K562 (cell line): ENCODE measurements around the gene PTPRR. TPM values are rescaled to one million over a fixed set of nuclear protein-coding genes. Genes with fewer than 3 reads are reported as not detected.

Experiments
- ATAC-seq: fragments of 200-7000 bp; cut with Tn5 transposase; 3 replicates; pipeline ENCODE4 v1.9.1; 2020; ENCODE audit warnings: moderate library complexity
- BruUV-seq: library from RNA; stranded (reverse); fragments of 400-500 nt; replicated peaks from 2 replicates; lab custom pipeline; 2021; lab: Mats Ljungman, UMichigan
- CTCF ChIA-PET: fragments of 300-600 bp; formaldehyde crosslinking; extraction: SDS; loops from one replicate; lab custom pipeline; 2021; ENCODE audit warnings: low intra/inter-chr PET ratio; lab: Yijun Ruan, JAX
- POLR2A ChIA-PET: fragments of 300-600, 350-650 bp; sonication (Branson Sonifier 250); formaldehyde crosslinking; extraction: SDS; loops from one replicate; lab custom pipeline; 2021; ENCODE audit warnings: antibody characterized with exemption, inconsistent platforms; lab: Yijun Ruan, JAX
- DNase-seq, 4 experiments: peaks; one replicate each; pipeline versions ENCODE4 v3.0.0 to v3.0.0-alpha.2; 2011 to 2018; ENCODE audit warnings: low spot score in 3 of 4, mixed read lengths in 3 of 4; ENCODE audit errors: extremely low read depth in 1 of 4
- FAIRE-seq: peaks from 2 replicates; lab custom pipeline; 2011; peaks lifted over from hg19 to GRCh38; lab: Jason Lieb, UNC
- H2AFZ ChIP-seq: 2 replicates; pipeline ENCODE4 v1.6.0; 2011; ENCODE audit warnings: low read depth, low read length, control low read depth, inconsistent platforms
- H3K27ac ChIP-seq: fragments of 200-600 bp; 3 replicates; pipeline ENCODE4 v1.8.0; 2011; ENCODE audit warnings: low read depth, mild to moderate bottlenecking, control low read depth, inconsistent platforms, low read length, moderate library complexity, mixed read lengths; ENCODE audit errors: extremely low read depth
- H3K27me3 ChIP-seq, 2 experiments: fragments of 300-600 bp in 1 of 2; 2 replicates in 1 of 2; 3 replicates in 1 of 2; pipeline versions ENCODE4 v1.6.0 to v1.8.0; 2011; ENCODE audit warnings: inconsistent platforms in 2 of 2, low read length in 2 of 2, mild to moderate bottlenecking in 1 of 2, mixed read lengths in 1 of 2, moderate library complexity in 1 of 2; ENCODE audit not compliant: control insufficient read depth in 2 of 2, insufficient read depth in 2 of 2
- H3K36me3 ChIP-seq: fragments of 300-600 bp; 3 replicates; pipeline ENCODE4 v1.8.0; 2011; ENCODE audit warnings: mild to moderate bottlenecking, low read length, inconsistent platforms; ENCODE audit not compliant: control insufficient read depth, insufficient read depth
- H3K4me1 ChIP-seq, 2 experiments: fragments of 200-600 bp in 1 of 2; replicated peaks in 1 of 2; 2 replicates in 1 of 2; 3 replicates in 1 of 2; pipeline versions ENCODE4 v1.5.1 to v1.8.0; 2011; ENCODE audit warnings: inconsistent platforms in 2 of 2, low read length in 2 of 2, mild to moderate bottlenecking in 1 of 2, mixed read lengths in 1 of 2, moderate library complexity in 1 of 2; ENCODE audit not compliant: control insufficient read depth in 2 of 2, insufficient read depth in 2 of 2
- H3K4me2 ChIP-seq: 2 replicates; pipeline ENCODE4 v1.6.1; 2011; ENCODE audit warnings: low read length, control low read depth, inconsistent platforms, mixed read lengths; ENCODE audit not compliant: insufficient read depth
- H3K4me3 ChIP-seq: fragments of 200-600 bp; sonication (generic), shearing (Covaris generic); 2 replicates; pipeline ENCODE4 v1.5.1; 2016; ENCODE audit warnings: control low read depth, inconsistent platforms
- H3K79me2 ChIP-seq: fragments of 200-600 bp; 3 replicates; pipeline ENCODE4 v1.8.0; 2011; ENCODE audit warnings: low read length, inconsistent platforms; ENCODE audit not compliant: control insufficient read depth, insufficient read depth
- H3K9ac ChIP-seq, 2 experiments: 2 replicates each; pipeline versions ENCODE4 v1.6.0 to v1.6.1; 2011; ENCODE audit warnings: low read depth in 2 of 2, low read length in 2 of 2, control low read depth in 1 of 2, inconsistent platforms in 1 of 2, mild to moderate bottlenecking in 1 of 2, mixed read lengths in 1 of 2; ENCODE audit not compliant: insufficient read depth in 1 of 2
- H3K9me1 ChIP-seq: one replicate; pipeline ENCODE4 v1.6.0; 2011; ENCODE audit warnings: inconsistent platforms, mild to moderate bottlenecking, low read length, moderate library complexity; ENCODE audit not compliant: control insufficient read depth, insufficient read depth
- H3K9me3 ChIP-seq: replicated peaks from 2 replicates; pipeline ENCODE4 v1.5.1; 2011; ENCODE audit warnings: low read depth, low read length, inconsistent platforms; ENCODE audit not compliant: control insufficient read depth, insufficient read depth
- H4K20me1 ChIP-seq: replicated peaks from 2 replicates; pipeline ENCODE4 v1.6.1; 2011; ENCODE audit warnings: low read length, inconsistent platforms, mixed read lengths; ENCODE audit not compliant: control insufficient read depth, insufficient read depth
- CXXC5 ChIP-seq: fragments of 250-450 bp; sonication (Bioruptor Pico); IDR thresholded peaks from 2 replicates; pipeline ENCODE4 v1.8.0; 2022; ENCODE audit warnings: inconsistent platforms, mild to moderate bottlenecking, moderate library complexity
- RAD21 ChIP-seq, 2 experiments: fragments of 250-450 bp in 1 of 2; fragments of 450-650 bp in 1 of 2; sonication (Bioruptor Pico) in 1 of 2; formaldehyde crosslinking in 1 of 2; IDR thresholded peaks in 1 of 2; conservative IDR thresholded peaks in 1 of 2; 2 replicates each; pipeline versions ENCODE4 v1.4.0 to v1.8.0; 2020 to 2022; ENCODE audit warnings: mild to moderate bottlenecking in 2 of 2, moderate library complexity in 1 of 2
- RBM22 ChIP-seq: fragments of 200-400 bp; formaldehyde crosslinking; IDR thresholded peaks from 2 replicates; pipeline ENCODE4 v1.6.1; 2018; ENCODE audit warnings: low read length, low read depth; ENCODE audit not compliant: poor library complexity, severe bottlenecking
- in situ Hi-C: fragments of 300-500 bp; cut with MboI; formaldehyde crosslinking; loops from 4 replicates; pipeline ENCODE4 v1.15.0; 2018; ENCODE audit warnings: inconsistent platforms, mixed read lengths
- intact Hi-C: fragments of 100-400 bp; cut with micrococcal nuclease; formaldehyde crosslinking; loops from 2 replicates; pipeline ENCODE4 v1.14.2; 2022
- polyA plus RNA-seq, 8 experiments: library from polyadenylated mRNA; depleted of rRNA in 4 of 8; stranded (reverse) in 5 of 8; unstranded in 3 of 8; fragments of >200 nt; fragmentation: Nextera tagmentation in 2 of 8; fragmentation: Illumina TruSeq in 1 of 8; extraction: Ambion mirVana in 2 of 8; extraction: Trizol in 1 of 8; gene quantifications; 2 replicates each; pipeline versions ENCODE4 v1.2.1 to v1.2.3, GENCODE V29; 2011 to 2014; ENCODE audit warnings: inconsistent platforms in 1 of 8, missing spikeins in 1 of 8
- total RNA-seq, 7 experiments: library from RNA; depleted of rRNA in 6 of 7; stranded (reverse); fragments of >200 nt in 6 of 7; fragmentation: Illumina TruSeq in 2 of 7; extraction: Trizol in 2 of 7; gene quantifications; 2 replicates each; pipeline versions ENCODE4 v1.2.1 to v1.2.3, GENCODE V29; 2011 to 2021; ENCODE audit warnings: low replicate concordance in 1 of 7
- TF ChIP-seq, protein P1 (sequence below): fragments of 450-650 bp; IDR thresholded peaks from 2 replicates; pipeline ENCODE4 v1.6.1; 2014; ENCODE audit warnings: low read depth, mild to moderate bottlenecking, moderate library complexity, borderline replicate concordance
- TF ChIP-seq, protein P2 (sequence below): fragments of 250-450 bp; sonication (Bioruptor Pico); IDR thresholded peaks from 2 replicates; pipeline ENCODE4 v1.4.0; 2020; ENCODE audit warnings: mild to moderate bottlenecking, moderate library complexity
- TF ChIP-seq, protein P3 (sequence below): IDR thresholded peaks from 2 replicates; pipeline ENCODE4 v1.6.1; 2012; ENCODE audit warnings: low read depth, low read length, improper control_type of control experiment, borderline replicate concordance

PTPRR gene
- total and polyA plus RNA-seq, 9 of the 15 experiments (the other 6 are each of a cell fraction or from before 2014, with no cell fraction given): 6.6 to 41.7 (median 12.3) TPM

DNA sequence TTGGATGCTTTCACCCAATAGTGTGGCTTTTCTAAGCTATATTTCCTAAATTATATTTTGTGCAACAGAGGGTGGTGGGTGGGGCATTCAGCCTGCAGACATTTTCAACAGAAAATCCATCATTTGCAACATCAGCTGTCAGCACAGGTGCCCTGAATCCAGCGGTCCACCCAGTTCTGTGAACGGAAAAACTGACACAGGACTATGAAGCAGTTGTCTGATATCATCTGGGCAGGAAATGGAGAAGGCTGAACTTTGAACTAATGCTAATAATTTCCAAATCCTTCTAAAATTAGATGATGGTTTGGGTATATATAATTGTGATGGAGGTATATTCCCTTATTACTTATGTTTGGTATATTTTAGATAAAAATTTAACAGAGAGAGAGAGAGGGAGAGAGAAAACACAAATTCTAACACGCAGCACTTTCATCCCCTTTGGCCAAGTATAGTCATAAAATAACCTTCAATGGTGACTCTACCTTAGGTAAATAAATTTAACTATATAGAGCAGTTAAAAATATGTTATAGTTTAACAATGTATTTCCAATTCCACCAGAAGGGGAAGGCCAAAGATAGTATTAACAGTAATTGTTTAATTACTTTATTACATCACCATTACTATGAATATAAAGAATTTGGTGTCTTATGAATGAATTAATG lies 225.0 kb downstream of the PTPRR start (continued):
- TF ChIP-seq CXXC5 (CRISPR knock-in tag): peak; percentile 35; the same call in 1 of the 2 replicates
- TF ChIP-seq RBM22: no peak

DNA sequence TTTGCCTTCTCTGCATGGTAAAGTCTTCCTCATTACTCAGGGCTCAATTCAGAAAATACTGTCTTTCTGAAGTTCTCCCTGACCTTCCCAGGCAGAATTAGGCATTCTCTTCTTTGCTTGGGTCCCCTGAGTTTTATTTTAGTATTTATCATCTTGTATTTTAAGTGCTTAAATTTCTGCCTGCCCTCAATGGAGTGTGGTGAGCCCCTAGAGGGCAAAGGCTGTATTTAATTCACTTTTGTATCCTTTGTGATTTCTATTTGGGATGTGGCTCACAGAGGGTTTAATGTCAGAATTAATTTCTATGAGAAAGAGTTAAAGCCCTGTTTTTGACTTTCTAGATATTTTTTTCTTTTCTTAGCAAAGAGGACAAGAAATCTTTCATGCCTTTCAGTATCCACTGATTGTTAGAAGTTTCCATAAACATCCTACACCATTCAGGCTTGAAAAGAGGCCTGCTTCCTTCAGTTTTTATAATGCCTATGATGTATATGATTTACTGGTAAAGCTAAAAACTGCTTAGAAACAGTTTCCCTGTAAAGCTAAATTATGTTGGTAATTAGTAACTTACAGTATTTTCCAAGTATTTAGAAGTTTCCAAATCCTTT lies 227.8 kb downstream of the PTPRR start:
- ChIA-PET CTCF (no interaction called here), POLR2A (interaction anchor here (0.7 kb wide), 1 partner anchor 403 kb away, joined by 3 read pairs; no protein-coding TSS in a partner anchor)
- Histone ChIP-seq H3K4me3 (no peak overlapping the region), H3K9me1 (no peaks in the 10 kb centered on the region), H3K36me3 (no peaks in the 10 kb centered on the region), H3K4me1 (peaks cover 0 to 5% of the 10 kb centered on the region in 2 experiments; a peak in 1 of 5 replicates), H3K9ac (no peak overlapping the region), H2AFZ (peak overlapping the region; percentile 50), H4K20me1 (no peaks in the 10 kb centered on the region), H3K9me3 (no peaks in the 10 kb centered on the region), H3K27ac (no peak overlapping the region), H3K4me2 (no peak overlapping the region), H3K79me2 (no peaks in the 10 kb centered on the region), H3K27me3 (no peaks in the 10 kb centered on the region)
- BruUV-seq: no TSS peak
- DNase-seq: peak; percentile 10 to 48 (median 22)
- intact Hi-C loops (no loop called here), in situ Hi-C loops (no loop called here)
- peak; percentile 84 for ATAC-seq
- FAIRE-seq: peak; percentile 42
- TF ChIP-seq, protein P1, sequence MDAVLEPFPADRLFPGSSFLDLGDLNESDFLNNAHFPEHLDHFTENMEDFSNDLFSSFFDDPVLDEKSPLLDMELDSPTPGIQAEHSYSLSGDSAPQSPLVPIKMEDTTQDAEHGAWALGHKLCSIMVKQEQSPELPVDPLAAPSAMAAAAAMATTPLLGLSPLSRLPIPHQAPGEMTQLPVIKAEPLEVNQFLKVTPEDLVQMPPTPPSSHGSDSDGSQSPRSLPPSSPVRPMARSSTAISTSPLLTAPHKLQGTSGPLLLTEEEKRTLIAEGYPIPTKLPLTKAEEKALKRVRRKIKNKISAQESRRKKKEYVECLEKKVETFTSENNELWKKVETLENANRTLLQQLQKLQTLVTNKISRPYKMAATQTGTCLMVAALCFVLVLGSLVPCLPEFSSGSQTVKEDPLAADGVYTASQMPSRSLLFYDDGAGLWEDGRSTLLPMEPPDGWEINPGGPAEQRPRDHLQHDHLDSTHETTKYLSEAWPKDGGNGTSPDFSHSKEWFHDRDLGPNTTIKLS: no peak
- peak; percentile 40 to 64; a peak in 3 of 4 replicates for TF ChIP-seq RAD21 (CRISPR knock-in tag; conservative IDR thresholded peaks at IDR 0.05 in 1 of 2, IDR thresholded peaks at IDR 0.05 in 1 of 2)
- TF ChIP-seq, protein P2, sequence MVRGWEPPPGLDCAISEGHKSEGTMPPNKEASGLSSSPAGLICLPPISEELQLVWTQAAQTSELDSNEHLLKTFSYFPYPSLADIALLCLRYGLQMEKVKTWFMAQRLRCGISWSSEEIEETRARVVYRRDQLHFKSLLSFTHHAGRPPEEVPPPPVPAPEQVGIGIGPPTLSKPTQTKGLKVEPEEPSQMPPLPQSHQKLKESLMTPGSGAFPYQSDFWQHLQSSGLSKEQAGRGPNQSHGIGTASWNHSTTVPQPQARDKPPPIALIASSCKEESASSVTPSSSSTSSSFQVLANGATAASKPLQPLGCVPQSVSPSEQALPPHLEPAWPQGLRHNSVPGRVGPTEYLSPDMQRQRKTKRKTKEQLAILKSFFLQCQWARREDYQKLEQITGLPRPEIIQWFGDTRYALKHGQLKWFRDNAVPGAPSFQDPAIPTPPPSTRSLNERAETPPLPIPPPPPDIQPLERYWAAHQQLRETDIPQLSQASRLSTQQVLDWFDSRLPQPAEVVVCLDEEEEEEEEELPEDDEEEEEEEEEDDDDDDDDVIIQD (CRISPR knock-in tag): no peak
- TF ChIP-seq, protein P3, sequence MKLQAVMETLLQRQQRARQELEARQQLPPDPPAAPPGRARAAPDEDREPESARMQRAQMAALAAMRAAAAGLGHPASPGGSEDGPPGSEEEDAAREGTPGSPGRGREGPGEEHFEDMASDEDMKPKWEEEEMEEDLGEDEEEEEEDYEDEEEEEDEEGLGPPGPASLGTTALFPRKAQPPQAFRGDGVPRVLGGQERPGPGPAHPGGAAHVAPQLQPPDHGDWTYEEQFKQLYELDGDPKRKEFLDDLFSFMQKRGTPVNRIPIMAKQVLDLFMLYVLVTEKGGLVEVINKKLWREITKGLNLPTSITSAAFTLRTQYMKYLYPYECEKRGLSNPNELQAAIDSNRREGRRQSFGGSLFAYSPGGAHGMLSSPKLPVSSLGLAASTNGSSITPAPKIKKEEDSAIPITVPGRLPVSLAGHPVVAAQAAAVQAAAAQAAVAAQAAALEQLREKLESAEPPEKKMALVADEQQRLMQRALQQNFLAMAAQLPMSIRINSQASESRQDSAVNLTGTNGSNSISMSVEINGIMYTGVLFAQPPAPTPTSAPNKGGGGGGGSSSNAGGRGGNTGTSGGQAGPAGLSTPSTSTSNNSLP: 0 out of 2 replicates have a peak, but pooled peaks have one; percentile 25
